D721Med (cell line): ENCODE data around the gene PSME2.

ENCODE experiments used
- DNase-seq: peaks from one replicate; pipeline ENCODE4 v3.0.0; 2011; ENCODE audit warnings: low spot score; ENCODE audit not compliant: insufficient read length
- FAIRE-seq: peaks from 2 replicates; lab custom pipeline; 2011; peaks lifted over from hg19 to GRCh38; lab: Jason Lieb, UNC
- CTCF ChIP-seq: IDR thresholded peaks from 2 replicates; pipeline ENCODE4 v1.5.1; 2012; ENCODE audit warnings: mild to moderate bottlenecking, control low read depth; ENCODE audit not compliant: insufficient read depth; ENCODE audit errors: missing control alignments

Gene PSME2

GRCh38 chr14:24132061-24132685 lies 14.2 kb downstream of the PSME2 start:
- DNase-seq (no peak), FAIRE-seq (no peak)
- no peak for TF ChIP-seq CTCF

- DNase-seq (no peak), FAIRE-seq (no peak)
- TF ChIP-seq CTCF = no peak
Observed at GRCh38 chr14:24131549-24131966, 14.9 kb downstream of the PSME2 start.

GRCh38 chr14:24130717-24131548 lies 15.5 kb downstream of the PSME2 start:
- FAIRE-seq (no peak), DNase-seq (no peak)
- no peak for TF ChIP-seq CTCF

- FAIRE-seq (no peak), DNase-seq (no peak)
- no peak for TF ChIP-seq CTCF
Observed at GRCh38 chr14:24130380-24130716, 16.1 kb downstream of the PSME2 start, which contains the start of gene FITM1. Gene FITM1, plus strand, starts transcription at chr14:24130659. Its CDS starts 905 bp downstream, at chr14:24131564.

GRCh38 chr14:24129410-24129998 lies 16.9 kb downstream of the PSME2 start:
- DNase-seq (no peak), FAIRE-seq (no peak)
- no peak for TF ChIP-seq CTCF

- TF ChIP-seq CTCF = no peak
- no peak for FAIRE-seq
- DNase-seq = no peak
Observed at GRCh38 chr14:24127673-24128072, 18.7 kb downstream of the PSME2 start.

GRCh38 chr14:24126939-24127338 lies 19.5 kb downstream of the PSME2 start:
- TF ChIP-seq CTCF = no peak
- DNase-seq = no peak
- no peak for FAIRE-seq
